NCI-H1092 treated with DMSO at 0.1 percent for 48 hours (cell line): ENCODE measurements around the gene CDX2.
A peak's percentile ranks its signal among the peaks of the same experiment; 100 is the strongest.

Source experiments
- DNase-seq: peaks from one replicate; lab custom pipeline; 2025; lab: John Stamatoyannopoulos, UW

The CDX2 gene

GRCh38 chr13:27928805-27929753, 40.0 kb downstream of the CDX2 start:
- DNase-seq, result no peak

GRCh38 chr13:27928353-27928804, 40.7 kb downstream of the CDX2 start:
- no peak for DNase-seq

GRCh38 chr13:27927444-27928352, 41.4 kb downstream of the CDX2 start:
- no peak for DNase-seq

- no peak for DNase-seq
These were observed 42.3 kb downstream of the CDX2 start for GRCh38 chr13:27926644-27927434.

- DNase-seq, result no peak
These were observed 43.7 kb downstream of the CDX2 start for GRCh38 chr13:27925220-27925991.

- DNase-seq, result no peak
These were observed 44.5 kb downstream of the CDX2 start for GRCh38 chr13:27924529-27925141.

- DNase-seq, result no peak
These were observed 45.2 kb downstream of the CDX2 start for GRCh38 chr13:27923794-27924528.

GRCh38 chr13:27922883-27923612, 46.1 kb downstream of the CDX2 start:
- DNase-seq, result no peak

GRCh38 chr13:27921961-27922882, 46.9 kb downstream of the CDX2 start:
- DNase-seq, result no peak

GRCh38 chr13:27921421-27921960, 47.6 kb downstream of the CDX2 start:
- DNase-seq, result no peak

- DNase-seq, result peak; percentile 51
These were observed 48.3 kb downstream of the CDX2 start for GRCh38 chr13:27920677-27921420.

- no peak for DNase-seq
These were observed 49.0 kb downstream of the CDX2 start, which contains the start of gene PDX1 for GRCh38 chr13:27919934-27920676. Gene PDX1, plus strand, starts transcription at chr13:27920000. Its CDS starts 139 bp downstream, at chr13:27920139.

GRCh38 chr13:27919659-27919933, 49.5 kb downstream of the CDX2 start:
- DNase-seq, result peak; percentile 91

GRCh38 chr13:27918918-27919658, 50.0 kb downstream of the CDX2 start:
- DNase-seq, result no peak

GRCh38 chr13:27918041-27918917, 50.8 kb downstream of the CDX2 start:
- DNase-seq, result no peak
